Hematopoietic multipotent progenitor cell (in vitro differentiated cells): ENCODE results near the gene KAZN. TPM values are rescaled to one million over a fixed set of nuclear protein-coding genes. Genes with fewer than 3 reads are reported as not detected.

Experiments used
- DNase-seq, 3 donors: peaks; one replicate each; pipeline ENCODE4 v3.0.0-alpha.2; 2011 to 2015; ENCODE audit warnings: low read depth in 2 of 3, low spot score in 2 of 3
- total RNA-seq: library from RNA; depleted of rRNA; stranded (reverse); fragments of >200 nt; gene quantifications from one replicate; pipeline ENCODE4 v1.2.3, GENCODE V29; 2012

The KAZN gene
- total RNA-seq, 1 donor = 0.54 TPM

DNA sequence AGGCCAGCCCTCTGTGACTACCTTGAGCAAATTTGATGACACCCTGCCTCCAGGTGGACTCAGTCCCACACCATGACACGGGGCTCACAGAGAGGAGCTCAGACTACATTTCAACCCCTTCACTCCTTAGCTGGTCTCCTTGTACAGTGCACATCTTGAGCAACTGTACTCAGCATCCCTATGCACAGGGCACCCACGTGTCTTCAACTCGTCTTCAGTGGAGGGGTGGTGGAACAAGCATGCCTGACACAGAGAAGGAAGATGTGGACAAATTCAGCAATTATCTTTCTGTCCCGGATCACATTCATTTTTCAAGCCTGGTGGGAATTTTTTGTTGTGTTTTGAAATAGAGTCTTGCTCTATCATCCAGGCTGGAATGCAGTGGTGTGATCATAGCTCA, 213.7 kb downstream of the KAZN start:
- no peak for DNase-seq

DNA sequence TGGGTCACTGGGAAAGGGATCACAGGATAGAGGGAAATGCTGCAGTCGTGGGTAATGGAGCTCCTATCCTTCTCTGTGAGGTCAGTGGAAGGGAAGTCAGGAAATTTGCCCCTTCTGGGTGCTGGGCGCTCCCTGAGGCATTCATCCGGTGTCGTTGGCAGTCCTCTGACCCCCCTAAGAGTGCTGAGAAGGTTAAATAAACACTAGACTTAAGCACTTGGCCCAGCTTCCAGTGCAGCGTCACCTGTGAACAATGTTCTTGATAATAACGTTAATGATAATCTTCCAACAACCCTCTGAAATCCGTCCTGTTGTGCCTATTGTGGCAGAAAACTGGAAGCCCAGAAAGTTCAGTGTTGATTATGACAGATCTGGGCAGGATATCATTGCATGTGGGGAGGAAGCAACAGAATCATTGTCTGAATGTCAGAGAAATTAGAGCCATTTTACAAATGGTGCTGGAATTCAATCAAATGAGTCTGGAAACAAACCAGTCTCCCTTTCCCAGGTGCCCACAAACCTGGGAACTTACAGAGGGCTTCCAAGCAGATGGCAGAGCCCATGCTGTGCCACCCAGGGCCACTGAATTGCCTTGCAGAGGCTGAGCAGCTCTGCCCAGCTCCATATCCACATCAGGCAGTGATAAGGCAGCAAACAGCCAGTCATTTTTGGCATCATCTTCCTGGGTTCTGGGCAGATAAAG, 216.8 kb downstream of the KAZN start:
- DNase-seq = no peak

DNA sequence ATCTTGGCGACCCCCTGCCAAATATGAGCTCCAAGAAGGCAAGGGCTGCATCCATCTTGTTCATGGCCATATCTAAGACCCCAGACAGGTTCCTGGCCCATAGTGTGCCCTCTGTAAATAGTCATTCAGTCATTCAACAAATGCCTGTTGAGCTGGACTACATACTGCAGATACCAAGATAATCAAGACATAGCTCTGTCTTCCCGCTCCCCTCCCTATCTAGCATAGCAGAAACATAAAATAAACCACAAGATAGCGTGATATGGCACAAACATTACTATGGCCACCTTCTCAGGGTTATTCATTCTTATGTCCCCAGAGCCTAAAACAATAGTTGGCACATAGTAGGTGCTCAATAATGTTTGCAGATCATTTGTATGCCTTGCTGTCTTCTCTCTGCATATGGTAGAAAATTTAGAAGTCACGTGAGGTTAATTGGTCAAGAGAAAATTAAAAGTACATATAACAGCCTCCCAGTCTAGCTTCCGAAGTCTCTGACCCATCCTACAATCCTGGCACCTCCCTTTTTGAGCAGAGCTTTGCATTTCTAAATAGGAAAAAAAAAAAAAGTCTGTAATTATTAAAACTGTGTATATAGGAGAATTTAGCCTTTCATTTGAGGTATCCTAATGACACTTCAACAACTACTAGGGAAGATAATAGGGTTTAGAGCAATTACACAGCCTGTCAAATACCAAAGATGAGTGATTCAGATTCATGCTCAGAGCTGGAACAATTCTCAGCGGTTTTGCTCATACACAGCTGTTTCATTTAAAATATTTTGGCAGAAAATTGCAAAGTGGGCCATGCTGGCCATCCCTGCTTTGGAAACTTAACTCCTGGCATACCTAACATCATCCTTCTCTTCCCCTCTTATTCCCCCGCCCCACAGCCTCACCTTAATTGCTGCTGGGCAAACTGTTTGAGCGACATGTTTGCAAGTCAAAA, 219.0 kb downstream of the KAZN start:
- DNase-seq = peak in 1 of 3 donors; percentile 22

DNA sequence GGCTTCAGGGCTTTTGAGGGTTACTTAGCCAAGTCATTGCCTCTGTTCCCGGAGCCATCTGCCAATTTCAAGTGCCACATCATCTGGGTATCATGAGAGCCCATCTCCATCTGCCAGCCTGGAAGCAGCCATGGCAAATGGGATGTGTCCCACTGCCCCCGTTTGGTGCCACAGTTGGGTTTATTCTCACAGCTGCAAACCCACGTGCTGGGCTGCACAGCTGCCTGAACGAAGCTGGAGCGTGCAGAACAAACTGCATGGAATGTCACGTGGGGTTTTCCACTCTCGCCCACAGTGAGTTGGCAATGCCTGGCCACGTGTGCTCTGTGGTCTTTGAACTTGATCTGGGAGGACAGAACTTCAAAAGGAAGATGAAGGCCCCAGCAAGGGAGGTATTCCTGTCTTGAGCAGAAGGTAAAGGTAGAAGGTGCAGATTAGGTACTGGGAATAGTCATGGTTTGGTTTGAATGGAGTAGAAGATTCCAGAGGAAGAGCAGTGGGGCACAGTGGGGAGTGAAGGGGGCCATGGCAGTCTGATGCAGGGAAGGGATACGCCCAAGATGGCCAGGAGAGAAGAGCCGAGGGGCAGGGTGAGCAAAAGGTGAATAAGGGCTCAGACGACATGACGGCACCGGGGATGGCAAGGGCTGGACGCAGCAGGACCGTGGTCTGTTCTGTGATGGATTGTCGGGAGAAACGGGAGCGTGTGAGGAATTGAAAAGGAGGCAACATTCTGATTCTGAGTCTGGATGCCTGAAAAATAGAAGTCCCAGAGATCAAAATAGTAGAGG, 222.0 kb downstream of the KAZN start:
- DNase-seq = no peak

DNA sequence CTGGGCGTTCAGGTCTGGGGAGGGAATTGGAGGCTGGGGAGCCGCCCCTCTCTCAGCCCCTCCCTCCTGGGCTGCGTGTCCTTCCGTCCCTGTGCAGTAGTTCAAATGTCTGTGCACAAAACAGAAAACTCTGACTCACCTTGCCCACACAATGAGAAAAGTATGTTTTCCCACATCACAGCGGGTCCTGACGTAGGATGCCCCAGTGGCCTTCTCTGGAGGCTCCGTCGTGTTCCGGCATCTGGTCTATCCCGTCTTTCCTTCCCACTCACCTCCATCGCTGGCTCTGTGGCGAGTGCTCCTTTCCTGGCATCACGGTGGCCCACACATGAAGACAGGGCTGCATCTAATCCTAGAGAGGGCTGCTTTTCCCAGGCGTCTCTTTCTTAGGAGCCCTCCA, 224.0 kb downstream of the KAZN start:
- no peak for DNase-seq

DNA sequence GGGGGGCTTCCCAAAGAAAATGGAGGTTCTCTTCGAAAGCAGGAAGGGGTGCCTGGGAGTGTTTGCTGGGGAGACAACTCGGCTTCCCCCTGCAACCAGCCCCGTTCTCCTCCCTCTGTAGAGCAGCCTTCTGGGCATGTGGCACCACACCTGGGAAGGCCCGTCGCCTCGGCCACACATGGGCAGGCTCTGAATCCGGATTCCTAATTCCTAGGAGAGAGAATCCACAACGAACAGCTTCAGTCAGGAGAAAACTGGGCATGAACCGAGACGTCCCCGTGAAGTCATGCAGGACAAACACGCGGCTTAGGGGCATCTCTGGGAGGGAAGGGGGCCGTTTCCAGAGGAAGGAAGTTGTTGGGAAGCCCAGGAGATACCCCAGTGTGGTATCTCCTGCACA, 224.5 kb downstream of the KAZN start:
- no peak for DNase-seq

DNA sequence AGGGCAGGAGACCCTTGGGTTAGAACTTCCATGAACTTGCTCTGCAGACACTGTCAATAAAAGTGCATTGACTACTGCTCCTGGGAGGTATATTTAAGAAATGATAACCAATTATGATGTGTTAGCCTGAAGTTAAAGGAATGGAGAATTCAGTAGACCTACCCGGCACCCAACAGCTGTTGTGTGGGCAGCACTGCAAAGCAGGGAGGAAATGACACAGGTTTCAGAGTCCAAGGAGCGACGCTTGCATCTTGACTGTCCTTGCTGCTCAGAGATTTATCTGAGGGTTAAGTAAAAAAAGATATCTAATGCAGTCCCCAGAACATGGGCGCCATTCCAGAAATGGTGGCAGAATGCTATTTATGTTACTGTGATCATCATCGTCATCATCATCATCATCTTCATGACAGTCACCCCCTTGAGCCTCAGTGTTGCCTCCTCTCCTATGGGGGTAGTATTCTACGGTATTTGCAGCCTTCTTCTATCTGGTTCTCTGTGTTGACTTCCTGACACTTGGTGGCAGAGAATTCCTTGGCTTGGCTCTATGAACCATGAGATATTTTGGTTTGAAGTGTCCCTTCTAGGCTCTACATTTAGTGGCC, 225.9 kb downstream of the KAZN start:
- peak in 1 of 3 donors; percentile 55 for DNase-seq

DNA sequence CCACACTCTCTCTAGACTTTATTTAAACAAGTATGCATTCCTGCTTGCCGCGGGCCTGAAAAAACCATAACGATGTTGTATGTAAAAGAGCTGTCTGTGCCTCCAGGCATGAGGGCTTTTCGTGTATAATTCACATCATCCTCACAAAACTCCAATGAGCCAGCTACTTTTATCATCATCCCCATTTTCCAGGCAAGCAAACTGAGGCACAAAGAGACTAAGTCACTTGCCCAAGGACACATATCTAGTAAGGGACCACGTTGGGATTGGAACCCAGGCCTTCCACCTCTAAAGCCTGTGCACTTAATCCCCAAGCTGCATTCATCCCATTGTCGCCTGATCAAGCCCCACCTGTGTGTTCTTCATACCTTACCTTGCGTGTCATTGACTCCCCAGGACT, 226.9 kb downstream of the KAZN start:
- no peak for DNase-seq

DNA sequence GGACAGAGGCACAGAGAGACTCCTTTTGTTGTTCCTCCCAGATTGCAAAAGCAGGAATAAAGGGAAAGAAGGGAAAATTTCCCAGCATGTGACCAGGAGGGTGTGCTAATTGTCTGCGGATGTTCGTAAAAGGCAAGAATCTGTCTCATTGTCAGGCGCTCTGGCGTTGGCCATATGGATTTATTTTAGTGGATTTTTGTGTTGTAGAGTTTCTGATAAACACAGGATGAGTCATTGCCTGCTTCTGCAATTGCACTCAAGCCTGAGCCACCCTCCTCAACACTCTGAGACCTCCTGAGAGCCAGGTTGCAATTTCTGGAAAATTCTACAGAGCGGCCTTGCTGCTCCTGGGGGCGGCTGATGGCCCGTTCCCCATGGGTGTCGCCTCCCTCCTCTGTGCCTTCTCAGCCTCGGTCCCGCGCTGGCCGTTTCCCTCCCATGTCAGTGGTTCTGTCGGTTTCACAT, 227.7 kb downstream of the KAZN start:
- peak in 2 of 3 donors; percentile 7 to 12 for DNase-seq

DNA sequence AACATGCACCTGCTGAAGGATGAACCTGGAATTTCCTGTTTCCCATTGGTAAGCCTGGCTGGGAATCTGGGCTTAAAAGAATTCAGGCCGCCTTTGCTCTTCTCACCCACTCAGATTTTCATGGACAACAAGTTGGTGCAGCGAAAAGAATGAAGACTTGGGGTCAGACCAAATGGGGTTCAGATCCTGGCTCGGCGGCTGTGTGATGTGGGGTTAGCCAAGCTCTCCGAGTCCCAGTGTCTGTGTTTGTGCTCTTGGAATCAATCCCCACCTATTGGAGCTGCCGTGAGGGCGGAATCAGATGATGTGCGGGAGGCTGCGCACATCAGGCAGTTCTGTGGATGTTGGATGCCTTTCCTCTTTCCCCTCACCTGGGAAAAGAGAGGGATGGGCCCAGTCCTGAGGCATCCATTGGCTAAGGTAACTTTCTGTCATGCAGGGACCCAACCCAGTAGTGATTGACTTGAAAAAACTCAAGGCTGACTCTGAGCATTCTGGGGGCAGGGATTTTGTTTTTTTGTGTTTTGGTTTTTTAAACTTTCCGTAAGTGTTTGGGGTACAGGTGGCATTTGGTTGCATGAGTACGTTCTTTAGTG, 228.3 kb downstream of the KAZN start:
- no peak for DNase-seq

DNA sequence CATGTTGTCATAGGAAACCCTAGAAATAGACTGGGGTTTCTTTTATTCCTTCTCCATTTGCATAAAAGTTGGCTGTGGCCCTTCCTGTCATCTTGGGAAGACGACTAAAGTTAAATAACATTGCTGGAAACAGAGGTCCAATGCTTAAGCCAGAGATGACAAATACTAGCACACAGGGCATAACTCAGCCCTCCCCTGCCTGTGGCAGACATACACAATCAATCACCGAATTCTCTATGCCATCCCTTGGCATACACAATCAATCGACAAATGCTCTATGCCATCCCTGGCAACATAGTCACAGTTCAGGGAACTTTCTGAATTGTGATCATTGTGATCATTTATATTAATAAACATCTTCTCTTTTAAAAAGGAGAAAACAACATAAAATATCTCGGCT, 229.4 kb downstream of the KAZN start:
- no peak for DNase-seq

DNA sequence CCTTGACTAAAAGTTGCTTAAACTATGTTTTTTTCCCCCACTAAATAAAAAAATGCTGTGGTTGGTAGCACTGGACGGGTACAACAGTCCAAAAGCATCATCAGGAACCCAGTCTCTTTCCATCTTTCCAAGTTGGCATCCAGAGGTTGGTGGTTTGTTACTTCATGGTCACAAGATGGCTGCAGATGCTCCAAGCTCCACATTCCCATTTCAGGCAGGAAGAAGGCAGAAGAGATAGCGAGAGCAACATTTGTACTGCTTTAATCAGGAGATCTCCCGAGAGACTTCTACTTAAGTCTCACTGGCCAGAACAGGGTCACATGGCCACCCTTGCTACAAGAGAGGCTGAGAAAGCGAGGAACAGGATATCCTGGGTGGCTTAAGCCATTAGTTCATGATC, 230.2 kb downstream of the KAZN start:
- DNase-seq = no peak

DNA sequence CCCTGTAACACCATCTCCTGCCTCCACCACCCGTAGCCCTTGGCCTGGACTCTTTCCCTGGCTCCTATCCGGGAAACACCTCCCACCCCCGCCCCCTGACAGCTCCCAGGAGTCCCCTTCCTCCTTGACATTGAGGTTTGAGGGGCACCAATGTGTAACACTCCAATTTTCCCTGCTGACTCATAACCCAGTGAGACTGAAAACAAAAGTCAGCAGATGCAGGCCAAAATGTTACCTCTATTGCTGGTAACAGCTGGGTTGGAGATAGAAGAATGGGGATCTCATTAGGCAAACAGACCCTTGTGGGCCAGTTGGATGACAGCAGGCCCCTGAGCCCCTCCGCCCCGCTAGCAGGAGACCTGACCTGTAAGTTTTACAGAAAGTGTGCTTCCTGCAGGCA, 237.2 kb downstream of the KAZN start:
- DNase-seq = no peak

DNA sequence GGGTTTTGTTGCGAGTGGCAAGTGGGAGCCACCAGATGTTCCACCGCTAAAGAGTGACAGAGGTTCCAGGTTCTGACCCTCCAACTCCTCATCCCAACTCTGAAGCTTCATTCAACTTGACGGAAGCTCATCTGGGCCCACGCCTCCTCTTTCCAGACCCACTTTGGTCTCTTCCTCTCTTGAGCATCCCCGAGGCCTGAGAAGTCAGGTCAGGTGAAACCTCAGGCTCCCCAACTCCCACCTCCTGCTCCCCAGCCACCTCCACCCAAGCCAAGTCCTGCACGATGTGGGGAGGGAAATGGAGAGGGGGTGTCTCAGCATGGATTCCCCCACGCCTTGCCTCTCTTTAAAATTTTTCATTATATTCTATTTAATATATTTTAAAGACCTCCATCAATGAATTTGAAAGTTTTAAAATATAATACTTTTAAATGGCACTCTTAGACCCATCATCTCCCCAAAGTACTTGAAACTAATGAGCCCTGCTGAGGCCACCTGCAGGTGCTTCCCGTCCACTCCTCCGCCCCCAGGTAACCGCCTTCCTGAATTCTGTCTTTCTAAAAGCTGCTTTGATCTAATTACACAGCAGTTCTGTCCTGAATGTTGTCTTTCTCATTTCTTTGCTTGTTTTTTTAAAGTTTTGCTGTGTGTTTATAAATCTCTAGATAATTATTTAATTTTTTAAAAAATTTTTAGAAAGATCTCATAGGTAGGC, 238.1 kb downstream of the KAZN start:
- DNase-seq = no peak

DNA sequence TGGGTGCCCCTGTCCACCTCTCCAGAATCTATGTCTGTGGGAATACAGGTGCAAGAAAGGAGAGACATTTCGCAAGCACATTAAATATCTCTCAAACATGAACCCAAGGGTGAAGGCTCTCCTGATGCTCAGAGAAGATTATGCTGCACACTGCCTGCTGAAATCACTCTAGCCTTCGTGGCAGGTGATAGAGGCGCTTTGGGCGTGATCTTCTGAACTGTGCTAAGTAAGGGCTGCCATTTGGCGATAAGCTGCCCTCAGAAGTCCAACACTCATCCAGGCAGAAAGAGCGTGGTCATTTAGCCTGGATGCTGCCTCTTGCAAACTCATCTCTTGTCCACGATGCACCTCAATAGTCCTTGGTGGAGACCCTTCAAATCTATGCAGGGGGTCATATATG, 241.9 kb downstream of the KAZN start:
- DNase-seq = no peak

DNA sequence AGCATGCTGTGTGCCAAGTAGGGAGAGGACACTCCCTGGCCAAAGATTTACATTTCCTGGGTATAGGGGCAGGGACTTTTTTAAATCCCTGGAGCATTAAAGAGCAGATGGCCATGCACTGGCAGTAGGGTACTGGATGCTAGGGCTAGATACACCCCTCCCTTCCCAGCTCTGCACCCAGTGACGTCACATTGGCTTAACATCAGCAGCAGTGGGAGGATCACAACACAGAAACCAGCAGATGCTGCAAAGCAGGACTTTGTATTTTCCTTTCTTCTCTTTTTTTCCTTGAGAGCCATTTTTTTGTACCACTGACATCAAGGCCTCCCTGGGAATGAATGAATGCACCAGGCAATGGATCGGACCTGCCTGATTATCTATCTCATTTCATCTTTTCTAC, 243.0 kb downstream of the KAZN start:
- DNase-seq = no peak

DNA sequence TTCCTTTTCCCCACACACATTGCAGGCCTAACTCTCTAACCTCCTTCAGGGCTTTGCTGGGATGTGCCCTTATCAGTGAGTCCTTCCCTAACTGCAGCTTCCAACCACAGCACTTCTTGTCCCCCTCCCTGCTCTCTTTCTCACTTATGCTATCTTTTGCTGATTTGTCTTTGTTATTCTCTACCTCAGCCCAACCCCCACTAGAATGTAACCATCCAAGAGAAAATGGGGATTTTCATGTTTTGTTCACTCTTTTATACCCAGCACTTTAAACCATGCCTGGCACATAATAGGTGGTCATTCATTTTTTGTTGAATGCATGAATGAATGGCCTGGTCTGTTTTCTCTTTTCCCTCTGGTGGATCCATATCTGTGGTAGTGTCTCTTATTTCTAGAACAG, 243.5 kb downstream of the KAZN start:
- no peak for DNase-seq

DNA sequence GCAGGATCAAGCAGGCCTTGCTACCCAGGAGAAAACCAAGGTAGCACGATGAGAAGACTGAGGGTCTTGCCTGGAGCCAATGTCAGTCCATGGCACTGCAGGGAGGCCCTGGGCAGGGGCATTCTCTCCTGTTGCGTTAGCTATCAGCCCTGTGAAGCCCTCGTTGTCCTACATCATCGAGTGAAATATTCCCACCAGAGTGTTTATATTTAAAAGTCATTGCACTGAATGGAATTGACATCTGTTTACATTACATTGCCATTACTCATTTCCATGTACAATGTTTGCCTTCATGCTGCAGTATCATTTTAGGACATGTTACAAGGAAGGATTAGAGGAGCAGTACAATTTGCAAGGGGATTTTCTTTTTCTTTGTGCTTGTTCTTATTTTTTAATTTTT, 243.9 kb downstream of the KAZN start:
- no peak for DNase-seq

DNA sequence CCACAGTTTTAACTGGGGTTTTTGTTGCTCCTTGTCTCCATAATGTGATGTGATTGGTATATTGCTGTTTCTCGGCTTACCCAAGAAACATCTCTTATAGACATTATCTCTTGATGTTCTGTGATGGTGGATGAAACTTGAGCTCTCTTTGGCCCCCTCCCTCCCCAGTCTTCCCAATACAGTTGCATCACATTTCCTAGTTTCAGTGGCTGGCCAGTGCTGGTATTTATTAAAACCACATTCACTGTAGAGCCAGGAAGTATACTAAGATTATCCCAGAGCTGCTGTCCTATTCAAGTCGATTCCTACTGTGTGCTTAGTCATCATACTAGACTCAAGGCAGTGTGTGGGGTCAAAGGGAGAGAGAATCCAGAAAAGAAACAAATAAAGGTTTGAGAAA, 244.4 kb downstream of the KAZN start:
- DNase-seq = no peak

DNA sequence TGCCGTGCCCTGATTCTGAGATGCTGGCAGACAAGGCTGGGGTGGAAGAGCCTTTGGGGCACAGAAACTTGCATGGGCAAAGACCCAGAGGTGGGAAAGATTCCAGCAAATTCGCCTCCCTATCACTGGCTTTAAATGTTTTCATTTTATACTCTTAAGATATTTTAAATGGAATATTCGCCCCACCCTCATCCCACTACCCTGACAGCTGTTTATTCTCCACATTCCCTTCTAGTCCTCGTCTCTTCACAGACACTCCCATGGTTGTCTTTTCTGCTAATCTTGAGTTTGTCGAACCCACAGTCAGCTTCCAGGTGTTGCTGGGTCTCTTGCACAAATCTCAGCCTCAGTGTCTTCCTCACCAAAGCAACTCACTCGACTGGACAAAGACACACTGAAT, 245.0 kb downstream of the KAZN start:
- DNase-seq = no peak
